C4-2B (cell line): Measurements from ENCODE around the gene U2AF2.

Experiments used
- H3K27ac ChIP-seq: fragments of 450-650 bp; 2 replicates; pipeline ENCODE4 v1.5.1; 2017
- ZFX ChIP-seq: fragments of 450-650 bp; IDR thresholded peaks from 2 replicates; pipeline ENCODE4 v1.6.1; 2017
- TF ChIP-seq, protein P1 (sequence below): fragments of 450-650 bp; conservative IDR thresholded peaks from 2 replicates; pipeline ENCODE4 v1.5.1; 2017; ENCODE audit warnings: mild to moderate bottlenecking

U2AF2 gene

DNA sequence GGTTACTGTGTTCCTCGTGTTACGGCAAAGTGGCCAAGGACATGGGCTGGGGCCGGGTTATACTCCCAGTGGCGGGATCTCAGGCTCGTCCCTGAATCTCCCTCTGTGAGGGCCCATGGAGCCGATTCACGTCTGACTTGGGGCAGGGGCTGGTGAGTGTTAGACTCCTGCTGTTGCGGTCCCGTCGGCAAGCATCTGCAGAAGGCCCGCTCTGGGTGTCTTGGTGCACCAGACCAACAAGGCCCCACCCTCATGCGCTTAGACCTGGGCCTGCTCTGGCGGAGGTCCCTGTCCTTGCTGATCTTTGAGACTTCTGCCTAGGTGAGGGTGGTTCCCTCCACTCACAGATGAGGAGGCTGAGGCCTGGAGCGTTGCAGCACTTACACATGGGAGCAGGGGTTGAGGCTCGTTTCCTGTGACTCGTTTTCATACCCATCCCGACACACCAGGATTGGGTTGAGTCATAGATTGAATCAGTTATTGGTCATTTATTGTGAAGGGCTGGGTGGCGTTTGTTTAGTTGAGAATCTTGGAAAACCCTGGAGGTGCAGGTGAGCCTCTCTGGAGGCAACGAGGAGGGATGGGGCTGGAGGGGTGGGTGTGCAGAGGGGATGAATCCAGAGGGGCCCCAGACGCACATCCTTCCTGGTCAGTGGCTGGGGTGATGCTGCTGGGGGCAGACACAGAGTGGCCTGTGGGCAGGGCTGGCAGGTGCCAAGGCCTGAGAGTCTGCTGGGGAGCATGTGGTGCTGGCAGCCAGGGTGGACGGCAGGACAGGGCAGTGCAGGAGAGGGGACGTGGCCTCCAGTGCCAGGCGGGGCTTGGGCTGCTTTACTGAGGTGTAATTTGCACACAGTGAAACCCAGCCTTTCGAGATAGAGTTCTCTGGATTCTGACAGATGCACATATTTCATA, 24.8 kb downstream of the U2AF2 start:
- no peak for TF ChIP-seq ZFX
- TF ChIP-seq, protein P1, sequence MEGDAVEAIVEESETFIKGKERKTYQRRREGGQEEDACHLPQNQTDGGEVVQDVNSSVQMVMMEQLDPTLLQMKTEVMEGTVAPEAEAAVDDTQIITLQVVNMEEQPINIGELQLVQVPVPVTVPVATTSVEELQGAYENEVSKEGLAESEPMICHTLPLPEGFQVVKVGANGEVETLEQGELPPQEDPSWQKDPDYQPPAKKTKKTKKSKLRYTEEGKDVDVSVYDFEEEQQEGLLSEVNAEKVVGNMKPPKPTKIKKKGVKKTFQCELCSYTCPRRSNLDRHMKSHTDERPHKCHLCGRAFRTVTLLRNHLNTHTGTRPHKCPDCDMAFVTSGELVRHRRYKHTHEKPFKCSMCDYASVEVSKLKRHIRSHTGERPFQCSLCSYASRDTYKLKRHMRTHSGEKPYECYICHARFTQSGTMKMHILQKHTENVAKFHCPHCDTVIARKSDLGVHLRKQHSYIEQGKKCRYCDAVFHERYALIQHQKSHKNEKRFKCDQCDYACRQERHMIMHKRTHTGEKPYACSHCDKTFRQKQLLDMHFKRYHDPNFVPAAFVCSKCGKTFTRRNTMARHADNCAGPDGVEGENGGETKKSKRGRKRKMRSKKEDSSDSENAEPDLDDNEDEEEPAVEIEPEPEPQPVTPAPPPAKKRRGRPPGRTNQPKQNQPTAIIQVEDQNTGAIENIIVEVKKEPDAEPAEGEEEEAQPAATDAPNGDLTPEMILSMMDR, result no peak
- no peak overlapping the region for H3K27ac ChIP-seq

DNA sequence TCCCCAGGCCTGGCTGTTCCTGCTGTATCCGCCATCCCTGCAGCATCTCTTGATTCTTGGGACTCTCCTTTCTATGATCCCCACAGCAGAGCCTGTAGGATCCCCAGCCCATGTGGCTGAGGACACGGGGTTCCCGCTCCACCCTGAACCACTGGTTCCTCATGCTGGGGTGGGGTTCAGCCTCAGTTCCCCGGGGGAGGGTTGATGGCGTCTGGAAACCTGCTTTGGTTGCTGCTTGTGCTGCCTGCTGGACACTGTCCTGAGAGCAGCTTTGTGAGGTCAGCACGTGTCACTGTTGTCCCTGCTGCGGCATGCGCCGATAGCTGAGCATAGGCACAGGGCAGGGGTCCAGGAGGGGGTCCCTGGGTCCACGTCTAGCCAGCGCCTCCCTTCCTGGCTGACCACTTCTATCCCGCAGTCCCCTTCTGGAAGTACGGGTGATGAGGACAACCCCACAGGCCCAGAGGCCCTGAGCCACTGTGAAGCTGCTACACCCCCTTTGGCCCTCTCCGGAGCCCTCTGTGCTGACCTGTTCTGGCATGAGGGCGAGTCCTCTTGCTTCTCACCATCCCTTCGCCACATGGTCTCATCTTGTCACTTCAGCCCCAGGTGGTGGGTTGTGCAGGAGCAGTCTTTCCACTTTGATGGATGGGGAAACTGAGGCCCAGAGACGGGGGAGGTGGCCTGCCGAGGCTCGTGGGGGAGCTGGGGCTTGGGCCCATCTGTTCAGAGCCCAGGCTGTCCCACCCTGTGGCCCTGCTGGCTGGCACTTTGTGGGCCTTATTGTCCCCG, 25.7 kb downstream of the U2AF2 start:
- no peak overlapping the region for H3K27ac ChIP-seq
- TF ChIP-seq, protein P1, result no peak
- TF ChIP-seq ZFX, result no peak

GRCh38 chr19:55681131-55682092, 26.6 kb downstream of the U2AF2 start:
- no peak for TF ChIP-seq ZFX
- TF ChIP-seq, protein P1, result no peak
- no peak overlapping the region for H3K27ac ChIP-seq

GRCh38 chr19:55683449-55684261, 28.8 kb downstream of the U2AF2 start:
- peak overlapping the region; percentile 75 for H3K27ac ChIP-seq
- no peak for TF ChIP-seq ZFX
- TF ChIP-seq, protein P1, result no peak

DNA sequence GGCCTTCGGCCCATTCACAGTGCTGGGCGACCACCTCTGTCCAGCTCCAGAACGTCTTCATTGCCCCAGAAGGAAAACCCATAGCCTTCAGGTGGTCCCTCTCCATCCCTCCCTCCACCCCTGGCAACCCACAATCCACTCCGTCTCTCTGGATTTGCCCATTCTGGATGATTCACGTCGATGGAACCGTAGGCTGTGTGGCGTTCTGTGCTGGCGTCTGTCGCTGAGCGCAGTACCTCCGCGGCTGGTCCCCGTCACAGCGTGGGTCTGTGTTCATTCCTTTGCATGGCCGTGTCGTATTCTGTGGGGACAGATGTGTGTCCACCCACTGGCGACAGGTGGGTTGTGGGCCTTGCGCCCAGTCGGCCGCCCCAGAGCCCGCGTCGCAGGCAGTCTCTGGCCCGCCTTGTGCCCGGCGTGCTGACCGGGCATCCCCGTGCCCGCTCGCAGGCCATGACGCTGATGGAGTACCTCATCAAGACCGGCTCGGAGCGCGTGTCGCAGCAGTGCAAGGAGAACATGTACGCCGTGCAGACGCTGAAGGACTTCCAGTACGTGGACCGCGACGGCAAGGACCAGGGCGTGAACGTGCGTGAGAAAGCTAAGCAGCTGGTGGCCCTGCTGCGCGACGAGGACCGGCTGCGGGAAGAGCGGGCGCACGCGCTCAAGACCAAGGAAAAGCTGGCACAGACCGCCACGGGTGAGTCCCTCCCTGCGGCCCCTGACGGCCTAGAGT, 30.3 kb downstream of the U2AF2 start:
- no peak overlapping the region; the same call in 1 of the 2 replicates for H3K27ac ChIP-seq
- TF ChIP-seq, protein P1, result no peak
- TF ChIP-seq ZFX, result no peak

DNA sequence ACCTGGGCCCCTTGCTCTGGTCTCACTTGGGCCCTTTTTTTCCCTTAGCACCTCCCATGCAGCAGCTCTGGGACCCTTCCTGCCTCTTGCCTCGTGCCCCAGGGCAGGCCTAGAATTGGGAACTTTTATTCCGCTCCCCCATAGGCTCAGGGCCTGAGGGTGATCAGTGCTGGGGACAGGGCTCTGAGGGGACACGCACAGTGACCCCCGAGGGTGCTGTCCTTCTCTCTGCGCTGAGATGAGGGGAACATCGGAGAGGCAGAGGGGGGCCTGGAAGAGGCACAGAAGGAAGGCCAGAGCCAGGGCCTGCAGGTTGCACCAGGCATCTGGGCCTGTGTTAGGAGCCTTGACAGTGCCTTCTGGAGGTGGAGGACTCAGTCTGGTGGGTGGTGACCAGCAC, 30.9 kb downstream of the U2AF2 start:
- H3K27ac ChIP-seq, result no peak overlapping the region
- TF ChIP-seq, protein P1, result no peak
- TF ChIP-seq ZFX, result no peak
